Coronary artery (tissue), 2 donors: ENCODE results near the gene SLC25A4.
"Not testable (repeated sequence)": the region's sequence is repeated elsewhere in the genome, so short reads cannot be mapped to it uniquely, and the experiment has no call there.

Experiments used
- DNase-seq: peaks from one replicate; pipeline ENCODE4 v3.0.0-alpha.2; 2017; ENCODE audit warnings: low spot score
- H3K27ac ChIP-seq, 2 donors: fragments of 200-600 bp; sonication (generic); one replicate each; pipeline ENCODE4 v1.5.1; 2016 to 2019
- H3K4me3 ChIP-seq: fragments of 200-600 bp; sonication (generic); 2 replicates; pipeline ENCODE4 v1.5.1; 2016; ENCODE audit warnings: mild to moderate bottlenecking, moderate library complexity
- TF ChIP-seq, protein P1 (sequence below): fragments of 200-600 bp; sonication (generic); IDR thresholded peaks from one replicate; pipeline ENCODE4 v1.5.1; 2019; ENCODE audit warnings: antibody characterized with exemption

The SLC25A4 gene

DNA sequence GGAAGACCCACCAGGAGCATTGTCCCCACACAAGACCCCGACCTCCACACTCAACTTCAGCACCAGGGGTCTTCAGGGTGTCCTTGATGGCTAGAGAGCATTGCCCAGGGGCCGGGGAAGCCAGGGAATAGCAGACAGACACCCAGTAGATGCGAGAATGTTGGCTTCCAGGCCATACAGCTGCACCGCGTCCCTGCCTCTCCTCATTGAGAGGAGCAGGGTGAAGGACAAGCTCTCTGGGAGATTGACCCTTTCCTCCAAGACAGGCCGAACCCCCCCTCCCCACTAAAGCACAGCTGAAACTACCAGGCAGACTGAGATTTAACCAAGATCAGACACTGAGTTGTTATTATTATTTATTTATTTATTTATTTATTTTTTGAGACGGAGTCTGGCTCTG is 42.6 kb upstream of the SLC25A4 start:
- DNase-seq = no peak
- TF ChIP-seq, protein P1, sequence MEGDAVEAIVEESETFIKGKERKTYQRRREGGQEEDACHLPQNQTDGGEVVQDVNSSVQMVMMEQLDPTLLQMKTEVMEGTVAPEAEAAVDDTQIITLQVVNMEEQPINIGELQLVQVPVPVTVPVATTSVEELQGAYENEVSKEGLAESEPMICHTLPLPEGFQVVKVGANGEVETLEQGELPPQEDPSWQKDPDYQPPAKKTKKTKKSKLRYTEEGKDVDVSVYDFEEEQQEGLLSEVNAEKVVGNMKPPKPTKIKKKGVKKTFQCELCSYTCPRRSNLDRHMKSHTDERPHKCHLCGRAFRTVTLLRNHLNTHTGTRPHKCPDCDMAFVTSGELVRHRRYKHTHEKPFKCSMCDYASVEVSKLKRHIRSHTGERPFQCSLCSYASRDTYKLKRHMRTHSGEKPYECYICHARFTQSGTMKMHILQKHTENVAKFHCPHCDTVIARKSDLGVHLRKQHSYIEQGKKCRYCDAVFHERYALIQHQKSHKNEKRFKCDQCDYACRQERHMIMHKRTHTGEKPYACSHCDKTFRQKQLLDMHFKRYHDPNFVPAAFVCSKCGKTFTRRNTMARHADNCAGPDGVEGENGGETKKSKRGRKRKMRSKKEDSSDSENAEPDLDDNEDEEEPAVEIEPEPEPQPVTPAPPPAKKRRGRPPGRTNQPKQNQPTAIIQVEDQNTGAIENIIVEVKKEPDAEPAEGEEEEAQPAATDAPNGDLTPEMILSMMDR = no peak
- no peak overlapping the region for H3K4me3 ChIP-seq
- H3K27ac ChIP-seq = no peak overlapping the region

DNA sequence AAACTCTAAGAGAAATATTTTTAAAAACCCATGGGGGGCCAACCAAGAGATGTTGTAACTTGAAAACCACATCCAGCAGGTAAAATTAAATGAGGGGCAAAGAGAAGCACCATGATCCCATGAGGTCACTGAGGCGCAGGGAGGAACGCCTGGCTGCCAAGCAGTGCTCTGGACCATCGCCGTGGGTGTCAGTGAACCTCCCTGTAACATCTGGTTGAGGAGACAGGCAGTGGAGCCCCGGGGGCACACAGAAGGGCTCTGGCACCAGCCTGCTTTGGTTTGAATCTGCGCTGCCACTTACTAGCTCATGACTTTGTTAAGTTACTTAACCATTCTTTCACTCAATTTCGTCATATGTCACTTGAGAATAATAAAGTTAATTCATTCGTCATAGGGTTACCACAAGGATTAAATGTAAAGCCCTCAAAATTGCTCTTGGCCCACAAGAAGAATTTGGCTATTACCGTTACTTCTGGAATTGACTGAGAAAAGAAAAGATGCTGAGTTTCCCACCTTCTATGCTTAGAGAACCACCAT is 41.6 kb upstream of the SLC25A4 start:
- H3K27ac ChIP-seq = no peak overlapping the region
- H3K4me3 ChIP-seq = no peak overlapping the region
- TF ChIP-seq, protein P1 = no peak
- DNase-seq = no peak

DNA sequence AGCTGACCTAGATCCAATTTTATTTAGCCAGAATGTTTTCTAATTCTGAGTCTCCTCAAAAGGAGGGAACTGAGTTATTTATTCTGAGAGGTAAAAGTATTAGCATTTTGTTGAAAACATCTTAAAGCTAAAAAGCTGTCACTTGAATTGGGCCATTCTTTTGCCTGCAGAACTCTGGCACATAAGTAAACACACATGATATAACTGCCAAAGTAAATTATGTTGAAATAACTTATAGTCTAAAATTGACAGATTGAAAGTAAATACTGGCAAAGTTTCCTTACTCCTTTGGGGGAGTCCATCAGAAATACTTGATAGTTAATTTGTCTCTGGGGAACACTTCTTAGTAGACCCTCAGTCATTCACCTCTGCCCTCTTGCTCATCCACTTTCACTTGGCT is 38.3 kb upstream of the SLC25A4 start:
- Histone ChIP-seq H3K4me3 (no peak overlapping the region), H3K27ac (no peak overlapping the region)
- TF ChIP-seq, protein P1 = no peak
- no peak for DNase-seq

DNA sequence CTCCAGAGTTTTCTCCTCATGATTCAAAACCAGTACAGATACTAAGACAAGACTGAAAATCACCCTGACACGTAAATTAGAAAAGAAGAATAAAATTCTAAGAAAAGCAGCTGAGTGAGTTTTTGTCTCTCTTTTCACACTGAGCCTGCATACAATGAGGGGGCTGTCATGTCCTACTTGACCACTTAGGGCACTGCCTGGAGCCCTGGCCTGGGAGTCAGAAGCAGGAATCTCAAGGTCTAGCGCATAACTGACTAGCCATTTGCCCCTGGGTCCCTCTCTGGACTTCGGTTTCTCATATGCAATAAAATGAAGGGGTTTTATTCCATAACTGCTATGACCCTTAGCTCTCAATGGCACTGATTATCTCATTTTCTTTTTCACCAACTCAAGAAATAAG is 36.7 kb upstream of the SLC25A4 start:
- no peak overlapping the region for H3K27ac ChIP-seq
- no peak overlapping the region for H3K4me3 ChIP-seq
- DNase-seq = no peak
- TF ChIP-seq, protein P1 = no peak

DNA sequence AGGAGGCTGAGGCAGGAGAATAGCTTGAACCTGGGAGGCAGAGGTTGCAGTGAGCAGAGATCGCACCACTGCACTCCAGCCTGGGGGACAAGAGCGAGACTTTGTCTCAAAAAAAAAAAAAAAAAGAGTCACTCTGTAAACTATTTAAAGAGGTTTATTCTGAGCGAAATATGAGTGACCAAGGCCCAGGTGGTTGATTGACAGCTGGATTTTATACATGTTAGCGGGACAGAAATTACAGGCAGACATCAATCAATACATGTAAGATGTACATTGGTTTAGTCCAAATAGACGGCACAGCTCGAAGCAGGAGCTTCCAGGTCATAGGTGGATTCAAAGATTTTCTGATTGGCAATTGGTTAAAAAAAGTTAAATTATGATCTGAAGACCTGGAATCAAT is 35.5 kb upstream of the SLC25A4 start:
- H3K4me3 ChIP-seq, DNase-seq, H3K27ac ChIP-seq: not testable (repeated sequence)

DNA sequence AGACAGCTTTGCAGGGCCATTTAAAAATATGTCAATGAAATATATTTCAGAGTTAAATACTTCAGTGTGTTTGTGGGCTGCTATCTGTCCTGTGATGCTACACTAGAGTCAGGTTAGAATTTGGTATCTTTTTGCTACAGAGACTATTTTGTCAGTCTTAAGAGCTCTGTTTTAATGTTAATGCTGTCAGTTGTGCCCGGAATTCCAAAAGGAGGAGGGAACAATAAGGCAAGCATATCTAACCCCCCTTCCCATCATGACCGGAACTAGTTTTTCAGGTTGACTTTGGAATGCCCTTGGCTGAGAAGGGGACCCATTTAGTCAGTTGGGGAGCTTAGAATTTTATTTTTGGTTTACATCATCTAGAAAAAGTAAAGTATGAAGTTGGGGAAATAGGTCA is 34.9 kb upstream of the SLC25A4 start:
- Histone ChIP-seq H3K4me3 (no peak overlapping the region), H3K27ac (no peak overlapping the region)

DNA sequence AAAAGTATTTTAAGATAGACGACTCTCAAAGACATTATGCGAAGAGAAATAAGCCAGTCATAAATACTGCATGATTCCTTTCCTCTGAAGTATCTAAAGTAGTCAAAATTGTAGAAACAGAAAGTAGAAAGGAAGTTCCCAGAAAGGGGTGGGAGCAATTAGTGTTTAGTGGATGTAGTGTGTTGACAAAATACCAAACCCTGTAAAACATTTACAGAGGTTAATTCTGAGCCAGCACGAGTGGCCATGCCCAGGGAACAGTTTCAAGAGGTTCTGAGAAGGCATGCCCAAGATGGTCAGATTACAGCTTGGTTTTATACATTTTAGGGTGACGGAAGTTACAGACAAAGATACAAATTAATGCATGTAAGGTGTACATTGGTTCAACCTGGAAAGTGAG is 34.4 kb upstream of the SLC25A4 start:
- no peak for DNase-seq
- no peak overlapping the region for H3K4me3 ChIP-seq
- H3K27ac ChIP-seq = no peak overlapping the region
- TF ChIP-seq, protein P1 = no peak

More for the DNA sequence above, 34.9 kb upstream of the SLC25A4 start:
- TF ChIP-seq, protein P1 = no peak
- DNase-seq = no peak

DNA sequence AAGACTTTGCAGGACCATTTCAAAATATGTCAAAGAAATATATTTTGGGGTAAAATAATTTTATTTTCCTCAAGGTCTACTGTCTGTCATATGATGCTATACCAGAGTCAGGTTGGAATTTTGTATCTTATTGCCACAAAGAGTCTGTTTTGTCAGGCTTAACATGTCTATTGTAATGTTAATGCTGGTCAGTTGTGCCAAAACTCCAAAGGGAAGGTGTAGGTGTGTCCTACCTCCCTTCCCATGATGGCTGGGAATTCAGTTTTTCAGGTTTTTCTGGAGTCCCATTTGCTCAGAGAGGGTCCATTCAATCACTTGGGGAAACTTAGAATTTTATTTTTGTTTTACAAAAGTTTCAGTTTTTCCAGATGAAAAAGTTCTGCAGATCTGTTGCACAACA is 33.3 kb upstream of the SLC25A4 start:
- TF ChIP-seq, protein P1 = no peak
- no peak overlapping the region for H3K4me3 ChIP-seq

More for the DNA sequence above, 33.3 kb upstream of the SLC25A4 start:
- no peak for DNase-seq
- H3K27ac ChIP-seq = no peak overlapping the region
